D341Med (cell line): ENCODE data around the gene PANX2.

ENCODE experiments used
- DNase-seq: peaks from one replicate; pipeline ENCODE4 v3.0.0; 2012; ENCODE audit warnings: low spot score

The PANX2 gene

DNA sequence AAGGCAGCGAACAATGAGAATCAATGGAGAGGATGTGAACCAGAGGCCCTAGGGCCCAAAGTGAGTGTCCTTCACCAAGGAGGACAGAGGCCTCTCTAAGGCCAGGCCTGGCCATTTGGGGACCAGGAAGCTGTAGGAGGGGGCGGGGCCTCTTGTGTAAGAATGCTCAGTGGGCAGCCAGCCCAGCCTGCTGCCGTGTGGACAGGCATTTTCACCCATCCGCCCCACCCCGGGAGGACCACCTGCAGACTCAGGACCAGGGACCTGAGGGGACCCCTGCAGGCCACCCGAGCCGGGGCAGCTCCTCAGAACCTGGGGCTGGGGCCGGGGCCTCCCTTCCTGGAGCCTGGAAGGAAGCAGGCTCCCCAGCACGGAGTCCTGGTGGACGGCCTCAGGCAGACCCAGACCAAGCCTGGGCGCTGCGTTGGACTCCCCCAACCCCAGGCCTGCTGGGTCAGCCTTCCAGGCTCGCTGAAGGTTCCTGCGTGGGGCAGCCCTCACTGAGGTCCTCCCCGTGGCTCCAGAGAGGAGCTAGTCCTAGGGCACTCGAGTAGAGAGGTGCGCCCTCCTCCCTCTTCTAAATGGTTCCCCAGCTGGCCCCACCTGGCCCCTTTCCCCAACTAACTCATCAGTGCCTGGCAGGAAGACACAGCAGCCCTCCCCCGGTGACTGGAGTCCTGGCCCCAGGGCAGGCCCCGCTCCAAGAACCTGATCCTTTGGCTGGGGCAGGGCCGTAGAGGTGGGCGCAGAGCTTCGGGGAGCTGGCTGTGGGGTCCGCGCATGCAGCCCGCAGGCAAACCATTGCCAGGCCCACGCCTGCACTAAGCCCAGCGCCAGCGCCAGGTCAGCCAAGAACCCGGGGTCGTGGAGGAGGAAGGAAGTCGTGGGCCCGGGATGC, 13.7 kb downstream of the PANX2 start:
- no peak for DNase-seq

DNA sequence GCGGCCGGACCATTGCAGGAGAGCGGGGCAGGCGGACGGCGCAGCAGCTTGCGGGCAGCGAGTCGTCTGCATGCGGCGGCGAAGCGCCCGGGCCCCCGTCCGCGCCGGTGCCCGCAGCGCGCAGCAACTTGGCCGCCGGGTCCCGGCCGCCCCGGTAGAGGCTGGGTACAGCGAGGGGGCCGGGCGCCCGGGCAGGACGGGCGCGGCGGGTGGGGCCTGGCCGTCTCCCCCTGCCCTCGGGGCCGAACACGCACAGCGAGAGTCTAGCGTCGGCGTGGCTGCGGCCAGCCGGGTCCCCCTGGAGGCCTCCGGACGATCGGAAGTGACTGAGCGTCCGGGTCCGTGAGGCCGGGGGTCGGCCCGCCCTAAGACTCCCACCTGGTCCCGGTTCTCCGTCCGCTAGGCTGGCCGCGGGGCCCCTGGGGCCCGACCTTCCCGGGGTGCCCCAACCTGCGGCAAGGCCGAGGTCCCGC, 14.4 kb downstream of the PANX2 start:
- no peak for DNase-seq

- DNase-seq = peak; percentile 99
Observed at GRCh38 chr22:50185375-50186087, 15.0 kb downstream of the PANX2 start, which contains the start of gene TRABD. Gene TRABD, plus strand, starts transcription at chr22:50185913. Its CDS starts 7,148 bp downstream, at chr22:50193061.

DNA sequence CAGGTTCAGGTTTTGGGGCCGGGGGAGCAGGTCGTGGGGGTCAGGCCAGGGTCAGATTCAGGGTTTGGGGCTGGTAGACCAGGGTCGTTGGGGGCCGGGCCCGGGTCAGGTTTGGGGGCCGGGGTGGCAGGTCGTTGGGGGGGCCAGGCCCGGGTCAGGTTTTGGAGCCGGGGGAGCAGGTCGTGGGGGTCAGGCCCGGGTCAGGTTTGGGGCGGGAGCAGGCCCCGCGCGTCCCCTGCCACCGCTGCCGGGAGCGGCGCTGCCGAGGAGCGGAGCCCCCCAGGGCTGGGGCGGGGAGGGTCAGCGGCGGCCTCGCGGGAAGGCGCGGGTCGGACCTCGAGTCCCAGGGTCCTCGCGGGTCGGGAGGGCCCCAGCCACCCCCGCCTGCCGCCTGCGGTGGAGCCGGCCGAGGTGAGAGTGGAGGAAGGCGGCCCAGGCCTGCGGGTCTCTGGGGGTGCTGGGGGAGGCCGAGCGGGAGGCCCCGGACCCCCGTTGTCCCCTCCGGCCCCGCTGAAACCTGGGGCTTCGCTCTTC, 15.7 kb downstream of the PANX2 start:
- no peak for DNase-seq

DNA sequence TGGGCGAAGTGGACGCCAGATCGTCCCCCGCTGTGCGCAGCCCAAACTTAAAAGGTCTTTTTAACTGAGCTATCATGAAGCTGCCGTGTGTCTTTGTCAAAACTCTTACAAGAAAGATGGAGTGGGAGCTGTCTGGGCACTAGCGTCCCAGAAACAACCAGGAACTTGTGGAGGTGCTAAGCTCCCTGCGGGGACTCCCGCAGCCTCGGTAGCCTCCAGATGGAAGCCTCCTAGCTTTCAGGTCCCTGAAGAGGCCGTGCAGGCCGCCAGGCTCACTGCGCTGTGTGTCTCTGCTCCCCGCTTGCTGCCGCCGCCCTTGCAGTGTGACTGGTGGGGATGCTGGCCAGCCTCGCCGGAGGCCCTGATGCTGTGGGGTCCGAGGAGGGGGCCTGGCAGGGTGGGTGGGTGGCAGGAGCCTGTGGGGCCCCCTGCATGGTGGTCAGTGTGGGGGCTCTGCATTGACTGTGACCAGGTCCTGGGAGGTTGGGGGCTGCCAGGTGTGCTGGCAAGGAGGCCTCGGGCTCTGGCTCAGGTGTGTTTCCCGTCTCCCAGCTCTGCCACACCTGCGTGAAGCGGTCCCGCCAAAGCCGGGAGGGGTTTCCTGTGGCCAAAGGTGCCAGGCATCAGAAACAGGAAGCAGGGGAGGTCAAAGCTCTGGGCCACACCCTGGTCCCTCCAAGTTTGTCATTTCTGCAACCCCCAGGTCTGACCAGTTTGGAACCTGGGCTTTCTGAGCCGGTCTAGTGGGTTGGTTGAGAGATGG, 16.4 kb downstream of the PANX2 start:
- no peak for DNase-seq

DNA sequence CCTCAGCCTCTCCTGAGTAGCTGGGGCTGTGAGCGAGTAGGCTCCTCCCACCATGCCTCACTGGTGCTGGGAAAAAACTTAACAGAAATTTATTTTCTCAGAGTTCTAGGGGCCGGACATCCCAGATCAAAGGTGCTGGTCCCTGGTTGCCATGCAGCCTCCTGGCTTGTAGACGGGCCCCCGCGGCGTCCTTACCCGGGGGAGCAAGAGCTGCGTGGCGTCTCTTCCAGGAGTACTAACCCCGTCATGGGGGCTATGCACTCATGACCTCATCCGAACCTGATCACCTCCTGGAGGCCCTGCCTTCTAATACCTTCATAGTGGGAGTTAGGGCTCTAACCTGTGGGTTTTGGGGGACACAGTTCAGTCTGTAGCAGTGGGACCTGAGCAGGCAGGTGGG, 17.8 kb downstream of the PANX2 start:
- no peak for DNase-seq

DNA sequence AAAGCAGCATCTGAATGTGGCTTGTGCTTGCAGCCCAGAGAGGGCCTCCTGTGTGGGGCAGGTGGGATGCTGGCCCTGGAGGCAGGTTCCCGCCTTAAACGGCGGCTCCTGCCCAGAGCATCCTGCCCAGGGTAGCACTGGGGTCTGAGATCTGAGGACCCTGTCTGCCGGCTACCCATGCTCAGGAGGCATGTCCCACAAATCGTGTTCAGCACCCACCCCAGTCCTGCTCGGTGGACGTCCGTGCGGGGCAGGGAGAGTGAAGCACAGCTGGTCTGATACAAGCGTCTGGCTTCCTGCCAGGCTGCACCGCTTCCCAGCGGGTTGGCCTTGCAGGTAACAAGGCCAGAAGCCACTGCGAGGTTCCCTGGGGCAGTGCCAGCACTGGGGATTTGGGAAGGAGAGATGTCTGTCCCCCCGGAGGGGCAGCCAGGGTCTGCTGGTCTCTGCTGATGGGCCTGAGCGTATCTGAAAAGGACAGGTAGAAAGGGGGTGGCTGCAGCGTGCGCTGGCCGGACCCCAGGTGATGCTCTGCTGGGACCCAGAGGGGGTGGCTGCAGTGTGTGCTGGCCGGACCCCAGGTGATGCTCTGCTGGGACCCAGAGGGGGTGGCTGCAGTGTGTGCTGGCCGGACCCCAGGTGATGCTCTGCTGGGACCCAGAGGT, 18.8 kb downstream of the PANX2 start:
- DNase-seq = no peak

- DNase-seq = no peak
Observed at GRCh38 chr22:50189849-50190181, 19.3 kb downstream of the PANX2 start.

DNA sequence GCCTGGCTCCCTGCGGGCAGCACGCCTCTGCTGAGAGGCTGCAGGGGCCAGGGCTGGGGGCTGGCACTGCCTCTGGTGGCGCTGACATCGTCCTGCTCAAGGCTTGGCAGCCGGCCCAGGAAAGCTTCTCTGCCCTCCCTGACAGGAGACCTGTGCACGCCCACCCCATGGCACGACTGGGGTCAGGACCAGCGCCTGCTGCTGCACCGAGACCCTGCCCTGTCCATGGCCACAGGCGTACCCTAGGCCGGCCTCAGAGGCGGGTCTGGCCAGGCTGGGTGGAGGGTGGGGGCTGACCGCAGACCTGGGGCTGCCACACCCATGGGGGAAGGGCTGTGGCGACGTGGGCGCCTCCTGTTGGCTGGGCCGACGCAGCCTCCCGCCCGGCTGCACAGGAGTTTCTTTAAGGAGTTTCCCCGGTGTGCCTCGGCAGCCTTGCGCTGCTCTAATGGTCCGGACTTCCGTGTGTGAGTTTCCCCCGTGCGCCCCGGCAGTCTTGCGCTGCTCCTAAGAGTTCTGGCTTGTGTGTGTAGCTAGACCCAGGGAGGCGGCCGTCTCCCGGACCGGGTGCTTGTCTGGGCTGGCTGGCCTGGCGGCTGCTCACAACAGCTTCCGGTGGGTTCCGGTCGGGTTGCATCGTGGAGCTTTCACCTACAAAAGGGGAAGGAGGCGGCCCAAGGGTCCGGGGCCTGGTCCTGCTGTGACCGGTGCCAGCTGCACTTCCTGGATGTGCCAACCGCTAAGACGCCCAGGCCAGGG, 19.8 kb downstream of the PANX2 start:
- DNase-seq = peak; percentile 78

- DNase-seq = no peak
Observed at GRCh38 chr22:50190941-50191741, 20.6 kb downstream of the PANX2 start.

GRCh38 chr22:50192436-50193204, 22.1 kb downstream of the PANX2 start:
- DNase-seq = no peak

GRCh38 chr22:50193621-50194020, 23.1 kb downstream of the PANX2 start:
- no peak for DNase-seq

DNA sequence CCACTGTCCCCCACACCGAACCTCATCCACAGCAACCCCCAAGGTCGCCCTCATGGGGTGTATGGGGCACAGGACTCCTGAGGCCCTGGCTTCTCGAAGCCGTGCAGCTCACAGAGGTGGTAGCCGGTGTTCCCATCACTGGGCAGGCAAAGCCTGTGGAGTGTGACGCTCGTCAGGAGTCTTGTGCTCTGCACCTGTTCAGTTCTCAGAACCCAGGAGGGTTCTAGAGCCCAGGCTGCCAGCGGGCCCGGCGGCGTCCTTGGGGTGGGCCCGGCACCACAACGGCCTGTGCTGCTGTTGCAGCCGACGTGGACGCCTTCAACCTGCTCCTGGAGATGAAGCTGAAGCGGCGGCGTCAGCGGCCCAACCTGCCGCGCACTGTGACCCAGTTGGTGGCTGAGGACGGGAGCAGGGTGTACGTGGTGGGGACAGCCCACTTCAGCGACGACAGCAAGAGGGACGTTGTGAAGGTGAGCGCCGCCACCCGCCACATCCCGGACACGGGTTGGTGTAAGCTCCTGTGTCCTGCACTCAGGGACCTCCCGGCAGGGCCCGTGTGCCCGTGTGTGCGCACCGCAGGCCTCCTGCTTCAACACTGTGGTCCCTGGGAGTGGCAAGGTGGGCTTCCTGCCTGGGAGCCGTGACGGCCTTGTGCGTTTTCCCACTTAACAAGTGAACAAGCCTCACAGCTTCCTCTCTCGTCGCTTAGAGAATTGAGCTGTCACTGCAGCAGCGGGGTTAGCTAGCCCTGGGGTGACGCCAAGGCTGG, 23.7 kb downstream of the PANX2 start:
- DNase-seq = no peak

DNA sequence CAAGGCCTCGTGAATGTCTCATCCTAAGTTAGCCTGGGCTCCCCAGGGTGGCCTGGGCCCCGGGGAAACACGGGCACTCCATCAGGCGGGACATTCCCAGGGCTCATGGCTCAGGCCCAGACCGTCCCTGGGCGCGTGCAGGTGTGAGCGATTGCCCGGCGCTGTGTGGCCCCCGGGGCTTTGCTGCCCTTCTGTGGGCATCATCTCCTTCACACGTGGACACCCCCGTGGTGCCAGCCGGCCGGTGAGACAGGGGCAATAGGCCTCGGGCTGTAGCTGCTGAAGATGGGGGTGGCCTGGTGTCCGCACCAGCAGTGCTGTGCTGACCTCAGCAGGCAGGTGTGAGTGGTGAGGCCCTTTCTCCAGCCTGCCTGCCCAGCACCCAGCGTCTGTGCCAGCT, 25.7 kb downstream of the PANX2 start:
- no peak for DNase-seq

- no peak for DNase-seq
Observed at GRCh38 chr22:50197000-50197800, 26.7 kb downstream of the PANX2 start.

- DNase-seq = no peak
Observed at GRCh38 chr22:50197856-50198623, 27.5 kb downstream of the PANX2 start.

DNA sequence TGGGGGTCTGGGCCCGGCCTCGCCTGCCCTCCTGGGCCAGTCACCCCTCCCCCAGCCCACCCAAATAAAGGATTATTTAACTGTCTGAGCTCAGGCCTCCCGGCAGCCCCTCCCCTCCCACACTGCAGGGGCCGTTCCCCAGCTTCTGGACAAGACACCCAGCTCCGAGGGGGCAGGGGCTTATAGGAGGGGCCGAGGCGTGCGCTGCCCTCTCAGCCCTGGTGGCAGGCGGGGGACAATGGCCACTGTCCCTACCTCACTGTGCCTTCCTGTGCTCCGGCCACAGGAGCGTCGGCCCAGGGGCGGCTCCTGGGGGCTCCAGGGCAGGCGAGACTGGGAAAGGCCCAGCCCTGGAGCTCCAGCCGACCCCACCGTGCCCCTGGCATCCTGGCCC, 28.1 kb downstream of the PANX2 start:
- no peak for DNase-seq
